Skin epidermis (tissue), 12 donors: Measurements from ENCODE around the gene CD79A.

Experiments
- H3K27ac ChIP-seq, 21 experiments: fragments of 200-600 bp; sonication (generic) in 11 of 21; one replicate each; pipeline ENCODE4 v1.5.0; 2020; ENCODE audit warnings: mild to moderate bottlenecking in 3 of 21, inconsistent platforms in 2 of 21, moderate library complexity in 2 of 21
- H3K4me3 ChIP-seq, 7 experiments: fragments of 200-600 bp; sonication (generic) in 2 of 7; one replicate each; pipeline ENCODE4 v1.5.0; 2020; ENCODE audit warnings: inconsistent platforms in 2 of 7, mild to moderate bottlenecking in 2 of 7, moderate library complexity in 1 of 7

Gene CD79A

GRCh38 chr19:41876847-41877832, at the start of gene CD79A:
CD79A (plus strand) TSS chr19:41877279; CDS start chr19:41877305, 26 bp downstream.
- Histone ChIP-seq H3K4me3 (no peak within 1 kb of the TSS), H3K27ac (peak within 1 kb of the TSS in 14 of 21 experiments; percentile 13 to 88 (median 72))

DNA sequence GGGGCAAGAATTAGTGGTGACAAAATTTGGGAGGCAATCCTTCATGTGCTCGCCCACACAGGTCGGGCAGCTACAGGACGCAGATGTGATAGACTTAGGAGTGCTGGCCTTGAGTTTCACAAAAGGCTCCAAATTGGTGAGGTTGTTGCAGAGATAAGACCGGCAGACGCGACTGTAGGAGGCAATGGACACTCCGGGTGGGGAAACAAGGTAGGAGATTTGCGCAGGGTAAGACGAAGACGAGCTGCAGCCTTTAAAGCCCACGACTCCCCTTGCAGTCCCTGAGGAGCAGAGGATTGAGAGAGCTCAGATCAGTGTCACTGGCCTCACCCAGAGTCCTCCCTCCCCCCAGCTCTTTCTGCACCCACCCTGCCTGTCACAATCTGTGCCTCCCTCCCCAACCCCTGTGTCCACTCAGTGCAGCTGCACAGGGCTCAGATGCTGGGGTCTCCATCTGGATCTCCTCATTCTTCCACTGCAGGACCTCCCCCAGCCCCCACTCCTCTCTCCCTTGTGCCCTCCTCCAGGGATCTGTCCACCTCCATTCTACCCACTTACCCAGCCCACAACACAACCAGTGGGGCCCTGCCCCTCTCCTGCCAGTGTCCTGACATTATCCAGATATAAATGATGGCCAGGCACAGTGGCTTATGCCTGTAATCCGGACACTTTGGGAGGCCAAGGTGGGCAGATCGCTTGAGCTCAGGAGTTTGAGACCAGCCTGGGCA, 38.9 kb upstream of the CD79A start:
- no peak overlapping the region for H3K4me3 ChIP-seq
- H3K27ac ChIP-seq, result no peak overlapping the region

GRCh38 chr19:41839211-41839610, 37.9 kb upstream of the CD79A start:
- Histone ChIP-seq H3K4me3 (no peak overlapping the region), H3K27ac (no peak overlapping the region)

DNA sequence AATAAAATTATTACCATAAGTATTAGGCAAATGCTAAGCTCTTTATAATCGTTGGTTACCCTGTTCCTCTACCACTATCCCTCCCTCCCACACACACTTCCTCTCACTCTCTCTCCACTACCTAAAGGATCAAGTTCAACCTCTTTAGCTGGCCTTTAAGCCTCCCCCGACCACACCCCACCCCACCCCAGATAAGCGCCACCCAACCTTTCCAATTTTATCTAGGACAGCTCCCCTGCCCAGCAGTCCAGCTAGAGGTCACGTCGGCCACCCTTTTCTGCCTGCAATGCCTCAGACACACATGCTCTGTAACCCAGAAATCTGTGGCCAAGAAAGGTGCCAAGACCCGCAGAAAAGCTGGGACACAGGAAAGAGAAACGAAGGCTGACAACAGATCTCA, 33.7 kb upstream of the CD79A start:
- Histone ChIP-seq H3K4me3 (no peak overlapping the region), H3K27ac (no peak overlapping the region)

GRCh38 chr19:41844601-41845000, 32.5 kb upstream of the CD79A start, which contains the start of gene LYPD4:
LYPD4 (minus strand) TSS chr19:41844683; CDS start chr19:41839285, 5,398 bp downstream.
- Histone ChIP-seq H3K4me3 (no peak within 1 kb of the TSS), H3K27ac (no peak within 1 kb of the TSS)

DNA sequence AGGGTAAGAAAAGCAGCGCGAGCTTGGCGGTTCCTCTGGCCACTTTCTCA, 32.3 kb upstream of the CD79A start, which contains the start of gene DMRTC2:
Gene DMRTC2 (plus strand): TSS at position 42 of the 50 bp plus-strand sequence. CDS start 2,387 bp downstream, outside the sequence.
- Histone ChIP-seq H3K4me3 (no peak within 1 kb of the TSS), H3K27ac (no peak within 1 kb of the TSS)

DNA sequence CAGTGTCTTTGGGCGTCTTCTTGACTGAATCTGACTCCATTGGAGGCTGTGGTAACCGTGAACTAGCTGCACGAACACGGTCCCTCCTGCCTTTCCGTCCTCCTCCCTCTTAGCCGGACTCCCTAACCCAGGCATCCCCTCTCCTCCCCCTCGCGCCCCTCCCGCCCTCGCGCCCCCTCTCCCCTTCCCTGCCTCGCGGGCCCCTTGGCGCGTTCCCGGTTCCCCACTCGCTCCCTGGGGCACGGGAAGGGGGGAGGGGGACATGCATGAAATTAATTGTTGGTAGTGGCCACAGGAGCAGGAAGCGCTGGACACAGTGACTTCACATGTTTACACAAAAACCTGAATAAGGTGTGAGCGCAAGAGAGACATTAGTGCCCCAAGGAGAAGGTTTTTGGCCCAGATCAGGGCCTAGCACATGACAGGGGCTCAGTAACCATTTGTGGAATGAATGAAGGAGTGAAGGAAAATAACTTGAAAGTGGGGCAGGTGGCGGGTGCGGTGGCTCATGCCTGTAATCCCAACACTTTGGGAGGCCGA, 32.0 kb upstream of the CD79A start:
- Histone ChIP-seq H3K27ac (no peak overlapping the region), H3K4me3 (no peak overlapping the region)

- Histone ChIP-seq H3K4me3 (no peak overlapping the region), H3K27ac (no peak overlapping the region)
These were observed 29.6 kb upstream of the CD79A start for GRCh38 chr19:41847351-41848105.

- Histone ChIP-seq H3K27ac (no peak overlapping the region), H3K4me3 (no peak overlapping the region)
These were observed 28.4 kb upstream of the CD79A start for GRCh38 chr19:41848666-41849065.

- H3K27ac ChIP-seq, result no peak overlapping the region
- H3K4me3 ChIP-seq, result no peak overlapping the region
These were observed 28.0 kb upstream of the CD79A start for GRCh38 chr19:41849067-41849466.

GRCh38 chr19:41850381-41850780, 26.7 kb upstream of the CD79A start:
- Histone ChIP-seq H3K27ac (no peak overlapping the region), H3K4me3 (no peak overlapping the region)

DNA sequence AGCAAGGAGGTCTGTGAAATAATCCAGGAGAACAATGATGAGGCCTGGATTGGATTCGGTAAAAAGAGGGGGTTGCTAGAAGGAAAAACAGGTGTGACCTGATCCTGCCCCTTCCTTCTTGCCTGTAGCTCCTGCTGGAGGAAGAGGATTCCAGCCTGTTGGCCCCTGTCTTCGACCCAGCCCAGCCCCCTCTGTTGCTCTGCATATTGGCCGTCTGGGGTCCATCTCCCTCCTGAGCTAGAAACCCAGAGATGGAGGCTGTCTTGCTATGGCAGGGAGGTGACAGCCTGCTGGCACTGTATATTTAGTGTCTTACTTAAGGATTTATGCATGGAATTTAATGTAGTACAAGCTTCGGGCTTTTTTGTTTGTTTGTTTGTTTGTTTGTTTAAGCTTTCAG, 25.6 kb upstream of the CD79A start:
- Histone ChIP-seq H3K4me3 (no peak overlapping the region), H3K27ac (no peak overlapping the region)

GRCh38 chr19:41853344-41853743, 23.7 kb upstream of the CD79A start:
- Histone ChIP-seq H3K4me3 (no peak overlapping the region), H3K27ac (no peak overlapping the region)

GRCh38 chr19:41853768-41854167, 23.3 kb upstream of the CD79A start:
- no peak overlapping the region for H3K27ac ChIP-seq
- H3K4me3 ChIP-seq, result no peak overlapping the region

DNA sequence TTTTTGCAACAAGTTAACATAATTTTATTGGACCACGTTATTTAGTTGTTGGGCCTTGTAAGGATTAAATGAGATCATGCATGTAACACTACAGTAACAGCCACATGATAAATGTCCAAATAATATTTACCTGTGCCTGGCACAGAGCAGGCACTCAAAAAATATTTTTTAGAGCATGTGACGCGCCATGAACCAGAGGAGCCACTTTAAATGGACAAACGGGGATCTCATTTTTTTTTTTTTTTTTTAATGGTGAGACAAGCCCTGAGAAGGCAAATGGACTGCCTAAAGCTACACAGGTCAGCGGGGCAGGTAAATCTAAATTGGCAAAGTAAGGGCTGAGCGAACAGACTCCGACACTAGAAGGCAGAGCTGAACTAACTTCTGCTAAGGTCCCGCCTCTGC, 17.9 kb upstream of the CD79A start:
- Histone ChIP-seq H3K27ac (peak overlapping the region in 13 of 21 experiments; percentile 19 to 100 (median 97)), H3K4me3 (peak overlapping the region in 3 of 7 experiments; percentile 0 to 95 (median 60))

- Histone ChIP-seq H3K27ac (peak within 1 kb of the TSS; percentile 85 to 100 (median 98)), H3K4me3 (peak within 1 kb of the TSS; percentile 54 to 95 (median 75))
These were observed 17.3 kb upstream of the CD79A start, which contains the start of gene RPS19 for GRCh38 chr19:41859618-41860418. RPS19 (plus strand) TSS chr19:41860255; CDS start chr19:41860775, 520 bp downstream.

DNA sequence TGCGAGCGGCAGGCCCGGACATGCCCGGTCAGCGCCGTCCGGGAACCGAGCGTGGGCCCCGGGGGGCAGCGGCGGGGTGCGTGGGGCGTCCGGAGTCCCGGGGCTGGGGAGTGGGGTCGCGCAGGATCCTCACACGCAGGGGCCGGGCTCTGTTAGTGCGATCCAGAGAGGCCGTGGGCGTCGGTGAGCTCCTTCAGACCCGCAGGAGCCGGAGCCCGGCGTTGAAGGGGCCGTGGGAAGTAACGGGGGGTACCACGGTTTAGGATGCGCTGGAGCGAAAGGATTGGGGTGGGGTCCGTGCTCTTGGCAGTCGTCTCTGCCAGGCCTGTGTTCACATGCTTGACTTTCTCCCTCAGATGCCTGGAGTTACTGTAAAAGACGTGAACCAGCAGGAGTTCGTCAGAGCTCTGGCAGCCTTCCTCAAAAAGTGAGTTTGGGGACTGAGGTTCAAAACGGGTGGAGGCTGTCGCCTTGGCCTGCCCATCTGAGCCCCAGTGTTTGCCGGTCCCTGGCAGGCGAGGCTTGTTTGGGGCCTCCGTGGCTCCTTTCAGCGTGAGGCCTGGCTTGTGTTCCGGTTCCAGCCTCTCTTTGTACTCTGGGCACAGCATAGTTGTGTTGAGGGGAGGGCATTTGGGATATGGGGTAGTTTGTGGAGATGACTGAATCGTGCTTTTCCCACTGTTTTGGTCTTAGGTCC, 16.5 kb upstream of the CD79A start:
- Histone ChIP-seq H3K4me3 (peak overlapping the region; percentile 54 to 95 (median 75)), H3K27ac (peak overlapping the region; percentile 85 to 100 (median 98))

- Histone ChIP-seq H3K4me3 (peak overlapping the region; percentile 54 to 95 (median 75)), H3K27ac (peak overlapping the region in 20 of 21 experiments; percentile 85 to 100 (median 98))
These were observed 15.8 kb upstream of the CD79A start for GRCh38 chr19:41861116-41861768.
